GM12801 (cell line): ENCODE results near the gene PADI6.

Experiments
- CTCF ChIP-seq: IDR thresholded peaks from one replicate; pipeline ENCODE4 v1.5.1; 2011; ENCODE audit warnings: control low read depth; ENCODE audit not compliant: insufficient read length; ENCODE audit errors: extremely low read depth

The PADI6 gene

GRCh38 chr1:17371896-17372295 lies at the start of gene PADI6:
PADI6 (plus strand) TSS chr1:17372196; CDS start chr1:17372246, 50 bp downstream.
- TF ChIP-seq CTCF: no peak

- TF ChIP-seq CTCF: no peak
Measured at GRCh38 chr1:17328855-17329254, 43.1 kb upstream of the PADI6 start.

- TF ChIP-seq CTCF: no peak
Measured at GRCh38 chr1:17329610-17330009, 42.4 kb upstream of the PADI6 start.

- no peak for TF ChIP-seq CTCF
Measured at GRCh38 chr1:17330856-17331255, 41.1 kb upstream of the PADI6 start.

- no peak for TF ChIP-seq CTCF
Measured at GRCh38 chr1:17333081-17333480, 38.9 kb upstream of the PADI6 start.

GRCh38 chr1:17335821-17336710 lies 35.9 kb upstream of the PADI6 start:
- no peak for TF ChIP-seq CTCF

- no peak for TF ChIP-seq CTCF
Measured at GRCh38 chr1:17338706-17339493, 33.1 kb upstream of the PADI6 start.
